ENCODE data around the gene RASAL2. TPM values are rescaled to one million over a fixed set of nuclear protein-coding genes. Genes with fewer than 3 reads are reported as not detected.

The RASAL2 gene
- total and polyA plus RNA-seq, 9 of the 15 experiments (the other 6 are each of a cell fraction or from before 2014, with no cell fraction given), result 0.13 to 1.0 (median 0.62) TPM

DNA sequence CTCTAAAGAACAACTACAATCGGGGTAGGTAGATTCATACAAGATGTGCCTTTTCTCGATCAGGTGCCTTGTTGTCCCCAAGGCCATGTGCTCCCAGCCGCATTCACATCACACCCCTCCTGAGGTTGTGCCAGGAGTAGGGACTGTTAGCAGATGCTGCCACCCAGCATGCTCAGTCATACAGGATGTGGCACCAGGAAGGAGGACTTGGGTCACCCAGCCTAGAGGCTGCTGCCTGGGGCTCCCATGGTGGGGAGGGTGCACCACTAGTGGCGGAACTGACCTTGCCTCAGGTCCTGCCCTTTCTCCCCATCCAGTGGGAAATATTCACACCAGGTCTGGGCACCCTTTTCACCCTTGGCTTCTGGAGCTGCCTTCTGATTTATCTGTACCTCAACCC lies 427.3 kb downstream of the RASAL2 start:
- Histone ChIP-seq H3K4me1 (replicated peaks in 1 of 2; ENCODE audit: control insufficient read depth in 2 of 2, insufficient read depth in 2 of 2, low read length in 2 of 2) (0 out of 5 replicates have a peak, but pooled peaks cover 0 to 3% of the 10 kb centered on the region in 2 experiments), H3K9me3 (replicated peaks; ENCODE audit: control insufficient read depth, insufficient read depth, low read depth, low read length) (no peaks in the 10 kb centered on the region), H3K9me1 (ENCODE audit: control insufficient read depth, insufficient read depth, low read length) (no peaks in the 10 kb centered on the region), H2AFZ (ENCODE audit: low read depth, low read length) (no peak overlapping the region), H3K27me3 (ENCODE audit: control insufficient read depth in 2 of 2, insufficient read depth in 2 of 2, low read length in 2 of 2) (peaks cover 0 to 12% of the 10 kb centered on the region in 2 experiments; a peak in 2 of 5 replicates), H3K27ac (ENCODE audit: extremely low read depth, low read depth, low read length) (no peak overlapping the region), H4K20me1 (replicated peaks; ENCODE audit: control insufficient read depth, insufficient read depth, low read length) (no peaks in the 10 kb centered on the region), H3K4me2 (ENCODE audit: insufficient read depth, low read length) (no peak overlapping the region), H3K36me3 (ENCODE audit: control insufficient read depth, insufficient read depth, low read length) (no peaks in the 10 kb centered on the region), H3K4me3 (no peak overlapping the region), H3K9ac (ENCODE audit: insufficient read depth in 1 of 2, low read depth in 2 of 2, low read length in 2 of 2) (no peak overlapping the region), H3K79me2 (ENCODE audit: control insufficient read depth, insufficient read depth, low read length) (no peaks in the 10 kb centered on the region)
- no peak for FAIRE-seq
- in situ Hi-C loops (cut with MboI) (no loop called here), intact Hi-C loops (cut with micrococcal nuclease) (no loop called here)
- ChIA-PET POLR2A (interaction anchor here (0.7 kb wide), 1 partner anchor 84 kb away, joined by 3 read pairs; no protein-coding TSS in a partner anchor), CTCF (ENCODE audit: low intra/inter-chr PET ratio) (no interaction called here)
- TF ChIP-seq MAFF (IDR thresholded peaks at IDR 0.05; ENCODE audit: low read length) (no peak), KLF6 (CRISPR knock-in tag; IDR thresholded peaks at IDR 0.05; ENCODE audit: borderline replicate concordance) (no peak), LARP7 (IDR thresholded peaks at IDR 0.05) (no peak), SLC30A9 (CRISPR knock-in tag; IDR thresholded peaks at IDR 0.05) (no peak), KDM5B (IDR thresholded peaks at IDR 0.05; ENCODE audit: insufficient replicate concordance, low read depth, low read length) (no peak), FIP1L1 (IDR thresholded peaks at IDR 0.05; ENCODE audit: low read depth, low read length, poor library complexity, severe bottlenecking) (no peak), HEY1 (CRISPR knock-in tag; IDR thresholded peaks at IDR 0.05; ENCODE audit: borderline replicate concordance) (no peak), SIN3B (IDR thresholded peaks at IDR 0.05; ENCODE audit: low read depth) (no peak), JUNB (CRISPR knock-in tag; conservative IDR thresholded peaks at IDR 0.05) (no peak)
- TF ChIP-seq, protein P1, sequence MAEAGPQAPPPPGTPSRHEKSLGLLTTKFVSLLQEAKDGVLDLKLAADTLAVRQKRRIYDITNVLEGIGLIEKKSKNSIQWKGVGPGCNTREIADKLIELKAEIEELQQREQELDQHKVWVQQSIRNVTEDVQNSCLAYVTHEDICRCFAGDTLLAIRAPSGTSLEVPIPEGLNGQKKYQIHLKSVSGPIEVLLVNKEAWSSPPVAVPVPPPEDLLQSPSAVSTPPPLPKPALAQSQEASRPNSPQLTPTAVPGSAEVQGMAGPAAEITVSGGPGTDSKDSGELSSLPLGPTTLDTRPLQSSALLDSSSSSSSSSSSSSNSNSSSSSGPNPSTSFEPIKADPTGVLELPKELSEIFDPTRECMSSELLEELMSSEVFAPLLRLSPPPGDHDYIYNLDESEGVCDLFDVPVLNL (CRISPR knock-in tag; IDR thresholded peaks at IDR 0.05; ENCODE audit: low read depth), result no peak
- TF ChIP-seq, protein P2, sequence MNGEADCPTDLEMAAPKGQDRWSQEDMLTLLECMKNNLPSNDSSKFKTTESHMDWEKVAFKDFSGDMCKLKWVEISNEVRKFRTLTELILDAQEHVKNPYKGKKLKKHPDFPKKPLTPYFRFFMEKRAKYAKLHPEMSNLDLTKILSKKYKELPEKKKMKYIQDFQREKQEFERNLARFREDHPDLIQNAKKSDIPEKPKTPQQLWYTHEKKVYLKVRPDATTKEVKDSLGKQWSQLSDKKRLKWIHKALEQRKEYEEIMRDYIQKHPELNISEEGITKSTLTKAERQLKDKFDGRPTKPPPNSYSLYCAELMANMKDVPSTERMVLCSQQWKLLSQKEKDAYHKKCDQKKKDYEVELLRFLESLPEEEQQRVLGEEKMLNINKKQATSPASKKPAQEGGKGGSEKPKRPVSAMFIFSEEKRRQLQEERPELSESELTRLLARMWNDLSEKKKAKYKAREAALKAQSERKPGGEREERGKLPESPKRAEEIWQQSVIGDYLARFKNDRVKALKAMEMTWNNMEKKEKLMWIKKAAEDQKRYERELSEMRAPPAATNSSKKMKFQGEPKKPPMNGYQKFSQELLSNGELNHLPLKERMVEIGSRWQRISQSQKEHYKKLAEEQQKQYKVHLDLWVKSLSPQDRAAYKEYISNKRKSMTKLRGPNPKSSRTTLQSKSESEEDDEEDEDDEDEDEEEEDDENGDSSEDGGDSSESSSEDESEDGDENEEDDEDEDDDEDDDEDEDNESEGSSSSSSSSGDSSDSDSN (IDR thresholded peaks at IDR 0.05; ENCODE audit: borderline replicate concordance in 1 of 2, low read depth in 2 of 2, low read length in 2 of 2), result no peak
- TF ChIP-seq, protein P3, sequence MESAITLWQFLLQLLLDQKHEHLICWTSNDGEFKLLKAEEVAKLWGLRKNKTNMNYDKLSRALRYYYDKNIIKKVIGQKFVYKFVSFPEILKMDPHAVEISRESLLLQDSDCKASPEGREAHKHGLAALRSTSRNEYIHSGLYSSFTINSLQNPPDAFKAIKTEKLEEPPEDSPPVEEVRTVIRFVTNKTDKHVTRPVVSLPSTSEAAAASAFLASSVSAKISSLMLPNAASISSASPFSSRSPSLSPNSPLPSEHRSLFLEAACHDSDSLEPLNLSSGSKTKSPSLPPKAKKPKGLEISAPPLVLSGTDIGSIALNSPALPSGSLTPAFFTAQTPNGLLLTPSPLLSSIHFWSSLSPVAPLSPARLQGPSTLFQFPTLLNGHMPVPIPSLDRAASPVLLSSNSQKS (CRISPR knock-in tag; IDR thresholded peaks at IDR 0.05), result no peak
- WGBS (ENCODE audit: insufficient coverage, low coverage, missing lambda C conversion rate), result 1% methylated on average over 4 of the region's 4 CpGs
- BruUV-seq (replicated peaks), result no TSS peak
- no peak for DNase-seq (ENCODE audit: extremely low read depth in 1 of 4, low spot score in 3 of 4)
- no peak for ATAC-seq

Data from K562 (cell line).